Stimulated activated CD8-positive, alpha-beta memory T cell treated with anti-CD3 and anti-CD28 coated beads, Interleukin-12 subunit alpha, Interleukin-12 subunit beta, amount 100 ng/mL, for 4 hours (primary cell): ENCODE data around the gene DEPDC4.

Source experiments
- DNase-seq: peaks from one replicate; pipeline ENCODE4 v3.0.0-alpha.2; 2020; ENCODE audit warnings: low read depth

Gene DEPDC4

DNA sequence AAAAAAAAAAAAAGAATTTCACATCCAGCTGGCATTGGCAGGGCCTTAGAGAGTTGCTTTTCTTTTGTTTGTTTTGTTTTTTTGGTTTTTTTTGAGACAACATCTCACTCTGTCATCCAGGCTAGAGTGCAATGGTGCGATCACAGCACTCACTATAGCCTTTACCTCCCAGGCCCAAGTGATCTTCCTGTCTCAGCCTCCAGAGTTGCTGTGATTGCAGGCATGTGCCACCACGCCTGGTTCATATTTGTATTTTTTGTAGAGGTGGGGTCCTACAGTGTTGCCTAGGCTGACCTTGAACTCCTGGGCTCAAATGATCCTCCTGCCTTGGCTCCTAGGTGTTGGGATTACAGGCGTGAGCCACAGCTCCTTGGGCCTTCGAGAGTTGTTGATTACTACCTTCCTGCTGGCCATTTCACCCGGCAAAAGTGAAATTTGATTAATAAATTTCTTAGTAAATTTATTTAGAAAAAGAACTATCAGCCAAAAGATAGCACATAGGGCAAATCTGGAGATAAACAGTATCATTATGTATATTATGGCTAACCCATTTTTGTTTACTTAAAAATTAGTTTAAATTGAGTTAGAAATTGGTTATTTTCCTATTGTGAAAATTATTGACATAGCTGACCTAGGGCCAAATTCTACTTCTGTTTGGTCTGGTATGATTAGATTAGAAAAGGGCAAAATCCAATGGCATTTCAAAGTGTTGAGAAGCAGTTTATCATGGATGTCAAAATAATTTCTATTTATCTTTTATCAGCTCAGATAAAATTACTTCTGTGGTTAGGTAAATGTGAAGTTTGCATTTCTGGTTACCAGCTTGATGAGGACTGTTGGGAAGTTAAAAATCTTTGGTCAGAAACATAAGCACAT is 53.6 kb downstream of the DEPDC4 start:
- no peak for DNase-seq

DNA sequence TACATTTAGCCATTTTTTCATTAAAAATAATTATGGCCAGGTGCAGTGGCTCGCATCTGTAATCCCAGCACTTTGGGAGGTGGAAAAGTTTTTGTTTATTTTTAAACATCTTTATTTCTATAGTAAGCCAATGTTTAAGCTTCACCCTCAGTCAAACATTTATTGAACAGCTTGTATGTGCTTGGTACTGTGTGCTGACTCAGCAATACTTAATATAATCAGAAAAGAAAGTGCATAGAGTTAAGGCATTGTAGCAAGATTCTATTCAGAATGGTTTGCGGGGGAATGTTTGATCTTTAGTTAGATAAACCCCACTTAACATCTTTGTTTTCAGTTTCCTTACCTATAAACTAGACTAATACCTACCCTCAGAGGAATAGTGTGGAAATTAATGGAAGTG is 55.2 kb downstream of the DEPDC4 start:
- DNase-seq = no peak

DNA sequence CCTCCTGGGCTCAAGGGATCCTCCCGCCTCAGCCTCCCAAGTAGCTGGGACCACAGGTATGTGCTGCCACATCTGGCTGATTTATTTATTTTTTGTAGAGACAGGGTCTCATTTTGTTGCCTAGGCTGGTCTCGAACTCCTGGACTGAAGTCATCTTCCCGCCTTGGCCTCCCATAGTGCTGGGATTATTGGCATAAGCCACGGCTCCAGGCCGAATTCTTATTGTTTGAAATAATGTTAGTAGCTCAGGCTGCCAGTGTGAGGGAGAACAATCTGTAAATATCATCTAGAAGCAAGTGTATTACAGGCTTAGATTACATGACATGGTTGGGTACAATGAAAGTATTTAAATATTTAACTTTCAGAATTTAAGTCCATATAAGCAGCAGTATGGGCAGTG is 58.0 kb downstream of the DEPDC4 start:
- no peak for DNase-seq

DNA sequence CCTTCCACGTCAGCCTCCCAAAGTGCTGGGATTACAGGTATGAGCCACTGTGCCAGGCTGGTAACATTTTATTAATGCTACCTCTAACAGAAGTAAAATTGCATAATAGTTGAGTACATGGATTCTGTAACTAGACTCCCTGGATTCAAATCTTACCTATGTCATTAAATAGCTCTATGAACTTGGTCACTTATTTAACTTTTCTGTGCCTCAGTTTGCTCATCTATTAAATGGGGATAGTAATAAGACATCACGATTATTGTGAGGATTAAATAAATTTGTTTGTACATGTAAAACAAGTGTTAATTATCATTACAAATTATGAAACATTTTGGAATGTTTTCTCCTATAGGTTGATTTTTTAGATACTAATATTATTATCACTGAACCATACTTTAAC is 59.6 kb downstream of the DEPDC4 start:
- DNase-seq = no peak

DNA sequence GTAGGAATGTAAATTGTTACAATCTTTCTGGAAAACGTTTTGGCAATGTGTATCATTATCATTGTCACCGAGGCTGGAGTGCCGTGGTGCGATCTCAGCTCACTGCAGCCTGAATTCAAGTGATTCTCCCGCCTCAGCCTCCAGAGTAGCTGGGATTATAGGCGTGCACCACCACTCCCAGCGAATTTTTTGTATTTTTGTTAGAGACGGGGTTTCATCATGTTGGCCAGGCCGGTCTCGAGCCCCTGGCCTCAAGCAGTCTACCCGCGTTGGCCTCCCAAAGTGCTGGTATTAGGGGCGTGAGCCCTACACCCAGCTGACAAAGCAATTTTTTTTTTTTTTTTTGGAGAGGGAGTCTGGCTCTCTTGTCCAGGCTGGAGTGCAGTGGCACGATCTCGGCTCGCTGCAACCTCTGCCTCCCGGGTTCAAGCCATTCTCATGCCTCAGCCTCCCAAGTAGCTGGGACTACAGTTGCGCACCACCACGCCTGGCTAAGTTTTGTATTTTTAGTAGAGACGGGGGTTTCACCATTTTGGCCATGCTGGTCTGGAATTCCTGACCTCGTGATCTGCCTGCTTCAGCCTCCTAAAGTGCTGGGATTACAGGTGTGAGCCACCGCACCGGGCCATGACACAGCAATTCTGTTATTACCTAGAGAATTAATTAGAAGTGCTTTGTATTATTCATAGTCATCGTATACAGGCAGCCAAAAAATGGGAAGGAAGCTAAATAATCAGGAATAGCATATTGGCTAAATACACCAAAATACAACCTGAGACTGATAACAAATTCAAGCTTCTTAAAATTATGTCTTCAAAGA is 65.1 kb downstream of the DEPDC4 start:
- no peak for DNase-seq

DNA sequence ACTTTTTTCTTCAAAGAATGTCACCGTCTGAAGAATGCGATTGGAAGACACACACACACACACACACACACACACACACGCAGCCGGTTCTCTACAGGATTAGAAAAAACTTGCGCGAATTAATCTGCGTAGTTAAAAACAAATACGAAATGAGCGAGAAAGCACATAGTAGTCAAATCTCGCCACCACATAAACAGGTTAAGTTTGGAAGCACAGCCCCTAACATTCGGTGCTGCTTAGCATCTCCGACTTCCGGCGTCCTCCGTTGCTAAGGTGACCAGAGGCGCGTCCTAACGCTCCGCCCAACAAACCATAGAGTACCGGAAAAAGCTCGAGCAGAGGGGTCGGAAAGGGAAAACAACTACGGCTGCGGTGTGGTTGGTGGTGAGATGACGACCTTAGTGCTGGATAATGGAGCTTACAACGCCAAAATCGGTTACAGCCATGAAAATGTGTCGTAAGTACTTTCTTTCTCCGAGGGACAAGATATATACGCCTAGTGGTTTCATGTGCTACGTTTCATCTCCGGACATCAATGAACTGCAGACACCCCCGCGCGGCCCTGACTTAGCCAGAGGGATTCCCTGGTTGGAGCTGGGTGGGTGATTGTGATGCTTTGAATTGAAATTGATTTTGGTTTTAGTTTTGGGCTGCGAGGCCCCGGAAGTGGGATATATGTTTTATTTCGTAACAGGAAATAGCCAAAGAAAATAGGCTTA is 66.3 kb downstream of the DEPDC4 start, which contains the start of gene ACTR6:
ACTR6 (plus strand) TSS at position 353 of the 719 bp plus-strand sequence; CDS start at position 390, 37 bp downstream.
- DNase-seq = peak; percentile 93

DNA sequence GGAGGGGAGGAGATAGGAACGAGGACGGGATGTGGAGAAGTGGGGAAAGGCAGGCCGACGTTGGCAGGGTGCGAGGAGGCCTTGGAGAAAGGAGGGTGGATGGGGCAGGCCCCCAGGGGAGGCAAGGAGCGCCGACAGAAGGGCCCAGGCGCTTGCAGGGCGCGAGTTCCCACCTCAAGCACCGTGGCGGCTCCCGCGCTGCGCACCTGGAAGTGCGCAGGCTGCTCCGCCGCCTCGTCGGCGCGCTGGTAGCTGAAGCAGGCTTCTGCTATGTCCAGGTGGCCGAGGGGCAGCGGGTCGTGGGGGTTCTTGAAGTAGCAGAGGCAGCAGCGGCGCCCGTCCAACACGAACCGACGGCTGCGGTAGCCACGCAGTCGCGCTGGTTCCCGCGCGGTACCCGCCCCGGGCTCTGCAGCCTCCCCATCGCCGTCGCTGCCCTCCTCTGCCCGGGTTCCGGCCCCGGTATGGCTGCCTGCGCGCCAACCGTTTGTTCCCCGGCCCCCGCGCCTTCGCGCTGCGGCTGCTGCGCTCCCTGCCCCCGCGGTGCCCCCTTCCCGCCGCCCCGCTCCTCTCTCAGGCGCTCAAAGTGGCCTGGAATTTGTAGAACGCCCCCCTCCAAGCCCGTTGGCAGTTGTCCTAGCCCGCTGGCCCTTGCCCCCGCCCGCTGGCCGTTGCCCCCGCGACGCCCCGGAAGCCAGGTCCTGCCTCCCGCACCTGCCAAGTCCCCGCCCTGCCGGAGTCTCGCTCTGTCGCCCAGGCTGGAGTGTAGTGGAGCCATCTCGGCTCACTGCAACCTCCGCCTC is 67.3 kb downstream of the DEPDC4 start:
- DNase-seq = peak; percentile 56

DNA sequence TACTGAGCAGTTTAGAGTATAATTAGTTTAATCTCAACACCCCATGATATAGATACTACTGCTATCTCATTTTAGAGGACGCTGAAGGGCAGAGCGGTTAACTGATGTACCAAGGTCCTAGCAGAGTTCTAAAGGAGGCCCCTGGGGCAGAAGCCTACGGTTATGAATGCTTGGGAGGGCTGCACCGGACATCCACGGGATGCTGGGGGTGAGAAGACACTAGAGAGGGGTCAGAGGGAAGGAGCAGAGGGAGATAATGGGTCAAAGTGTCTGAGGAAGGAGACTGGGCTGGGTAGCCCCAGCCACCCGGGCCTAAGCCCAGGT is 67.9 kb downstream of the DEPDC4 start:
- no peak for DNase-seq

DNA sequence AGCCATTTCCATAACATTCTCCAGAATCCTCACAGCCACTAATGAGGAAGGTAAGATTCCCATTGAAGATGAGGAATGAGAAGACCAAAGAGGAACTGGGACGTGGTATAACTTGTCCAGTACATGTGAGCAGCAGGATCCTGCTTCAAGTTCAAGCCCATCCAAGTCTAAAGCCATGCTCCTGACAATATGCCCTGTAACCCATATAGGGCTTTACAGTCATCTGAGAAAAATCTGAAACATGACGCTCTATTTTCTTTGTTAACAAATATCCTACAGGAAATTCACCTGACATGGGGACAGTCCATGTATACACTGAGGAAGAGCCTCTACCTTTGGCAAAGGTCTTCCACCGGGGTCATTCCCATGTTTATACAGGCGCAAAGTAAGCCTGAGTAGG is 69.4 kb downstream of the DEPDC4 start:
- DNase-seq = no peak

DNA sequence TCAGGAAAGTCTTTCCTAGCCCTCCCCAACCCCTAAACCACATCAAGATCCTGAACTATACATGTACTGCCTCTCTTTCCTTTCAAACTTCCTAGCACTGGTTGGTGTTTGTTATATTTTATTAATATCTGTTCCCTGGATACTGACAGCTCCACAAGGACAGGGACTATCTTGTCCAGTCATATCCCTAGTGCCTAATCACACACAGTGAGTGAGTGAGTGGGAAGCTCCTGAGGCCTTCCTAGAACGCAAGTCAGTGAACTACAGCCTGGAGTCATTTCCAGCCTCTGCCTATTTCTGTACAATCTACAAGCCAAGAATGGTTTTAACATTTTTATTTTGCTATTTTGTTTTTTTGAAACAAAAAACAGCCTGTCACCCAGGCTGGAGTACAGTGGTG is 73.8 kb downstream of the DEPDC4 start:
- DNase-seq = no peak
